Spleen (tissue), 11 donors: ENCODE data around the gene TTC9. TPM values are rescaled to one million over a fixed set of nuclear protein-coding genes. Genes with fewer than 3 reads are reported as not detected.
A peak's percentile ranks its signal among the peaks of the same experiment; 100 is the strongest.

ENCODE experiments used
- DNase-seq: peaks from one replicate; pipeline ENCODE4 v3.0.0-alpha.2; 2020
- H3K27ac ChIP-seq, 8 donors: fragments of 200-600 bp; sonication (generic) in 7 of 8; 1 replicate in 4 of 8; 2 replicates in 4 of 8; pipeline versions ENCODE4 v1.5.0 to v1.8.0; 2016 to 2021; ENCODE audit warnings: inconsistent platforms in 4 of 8, mild to moderate bottlenecking in 4 of 8, moderate library complexity in 1 of 8
- H3K27me3 ChIP-seq, 7 donors: fragments of 200-600 bp; sonication (generic) in 6 of 7; replicated peaks in 1 of 7; 1 replicate in 4 of 7; 2 replicates in 3 of 7; pipeline versions ENCODE4 v1.5.0 to v1.8.0; 2016 to 2021; ENCODE audit warnings: inconsistent platforms in 3 of 7, mild to moderate bottlenecking in 1 of 7
- H3K36me3 ChIP-seq, 6 donors: fragments of 200-600 bp; sonication (generic) in 5 of 6; 1 replicate in 4 of 6; 2 replicates in 2 of 6; pipeline versions ENCODE4 v1.5.0 to v1.8.0; 2016 to 2021; ENCODE audit warnings: inconsistent platforms in 2 of 6
- H3K4me1 ChIP-seq, 6 donors: fragments of 200-600 bp; sonication (generic) in 5 of 6; 1 replicate in 3 of 6; 2 replicates in 3 of 6; pipeline versions ENCODE4 v1.5.0 to v1.8.0; 2016 to 2021; ENCODE audit warnings: inconsistent platforms in 3 of 6
- H3K4me3 ChIP-seq, 8 donors: fragments of 200-600 bp; sonication (generic) in 7 of 8; 1 replicate in 4 of 8; 2 replicates in 4 of 8; pipeline versions ENCODE4 v1.5.0 to v1.8.0; 2016 to 2021; ENCODE audit warnings: inconsistent platforms in 4 of 8, mild to moderate bottlenecking in 4 of 8, moderate library complexity in 2 of 8
- H3K9me3 ChIP-seq, 8 donors: fragments of 200-600 bp; sonication (generic) in 7 of 8; 1 replicate in 4 of 8; 2 replicates in 4 of 8; pipeline versions ENCODE4 v1.5.0 to v1.8.0; 2016 to 2021; ENCODE audit warnings: inconsistent platforms in 4 of 8
- CTCF ChIP-seq, 11 experiments: fragments of 200-600 bp in 7 of 11; fragments of 450-650 bp in 4 of 11; sonication (generic) in 4 of 11; IDR thresholded peaks in 8 of 11; conservative IDR thresholded peaks in 3 of 11; 1 replicate in 7 of 11; 2 replicates in 4 of 11; pipeline versions ENCODE4 v1.4.0 to v1.8.0; 2016 to 2021; ENCODE audit warnings: antibody characterized with exemption in 11 of 11, inconsistent platforms in 4 of 11, mild to moderate bottlenecking in 1 of 11
- POLR2A ChIP-seq, 3 donors: fragments of 450-650 bp; IDR thresholded peaks; one replicate each; pipeline ENCODE4 v1.5.1; 2017; ENCODE audit warnings: antibody characterized with exemption in 3 of 3, mild to moderate bottlenecking in 1 of 3
- POLR2AphosphoS5 ChIP-seq, 3 donors: sonication (generic); formaldehyde crosslinking; IDR thresholded peaks; one replicate each; pipeline ENCODE4 v1.5.1; 2017; ENCODE audit warnings: antibody characterized with exemption in 3 of 3
- WGBS, 5 donors: extraction: QIAGEN DNeasy Blood & Tissue Kit in 3 of 5; methylation state at CpG; one replicate each; pipeline versions ENCODE4 v1.1.5 to v1.1.7; 2013 to 2018; 5-methylcytosine and 5-hydroxymethylcytosine counted together
- intact Hi-C: fragments of 100-400 bp; cut with DNase I; formaldehyde crosslinking; loops from one replicate; pipeline ENCODE4 v1.15.0; 2023; ENCODE audit warnings: low total_unique reads
- polyA plus RNA-seq, 3 donors: library from polyadenylated mRNA; stranded (reverse); fragments of 200-250 nt; gene quantifications; one replicate each; pipeline ENCODE4 v1.2.1, GENCODE V29; 2013
- total RNA-seq, 7 donors: library from RNA; depleted of rRNA in 3 of 7; stranded (reverse); fragments of >200 nt in 3 of 7; fragmentation: NEBNext Ultra II Directional in 4 of 7; extraction: Animal tissue kit (Norgen Biotek cat#: 25700) in 4 of 7; gene quantifications; one replicate each; pipeline versions ENCODE4 v1.1.0 to v1.2.1, GENCODE V29; 2016 to 2021
- donor health status: healthy with polysubstance abuse.
- donor health status: DM: no; HTN: no; CAD: no; lungs with moderate emphysema.
- donor health status: DM: no; HTN: no; CAD: no.
- donor health status: Bipolar disorder and iron deficiency.
- donor health status: healthy.
- donor health status: DM: no; HTN: no; CAD: no.
- donor health status: DM: yes; HTN: yes; CAD: no.

The TTC9 gene
- total and polyA plus RNA-seq, 10 donors = 4.6 to 13.2 (median 8.6) TPM

GRCh38 chr14:70642303-70643235, 853 bp downstream of the TTC9 start:
- Histone ChIP-seq H3K27ac (peak overlapping the region; percentile 72 to 96 (median 90)), H3K27me3 (peaks cover 0 to 37% (median 0%) of the 10 kb centered on the region in 7 donors), H3K4me3 (peak overlapping the region; percentile 59 to 94 (median 75)), H3K36me3 (no peaks in the 10 kb centered on the region), H3K4me1 (peaks cover 10 to 78% (median 56%) of the 10 kb centered on the region in 6 donors), H3K9me3 (no peaks in the 10 kb centered on the region)
- intact Hi-C loops = no loop called here
- DNase-seq = peak; percentile 91
- TF ChIP-seq CTCF (IDR thresholded peaks at IDR 0.05 in 8 of 11, conservative IDR thresholded peaks at IDR 0.05 in 3 of 11) = no peak
- peak; percentile 70 to 82 (median 75) for TF ChIP-seq POLR2AphosphoS5 (IDR thresholded peaks at IDR 0.05)
- peak in 1 of 3 donors; percentile 18 for TF ChIP-seq POLR2A (IDR thresholded peaks at IDR 0.05)
- WGBS, 5 donors = 1 to 4% (median 2%) methylated on average over 22 to 51 of the region's 51 CpGs

GRCh38 chr14:70643967-70644366, 2.3 kb downstream of the TTC9 start:
- no peaks in the 10 kb centered on the region for H3K9me3 ChIP-seq
- peaks cover 10 to 87% (median 67%) of the 10 kb centered on the region in 6 donors for H3K4me1 ChIP-seq
- no peak for DNase-seq
- H3K27me3 ChIP-seq = peaks cover 0 to 37% (median 0%) of the 10 kb centered on the region in 7 donors
- TF ChIP-seq POLR2A (IDR thresholded peaks at IDR 0.05) = no peak
- no peak for TF ChIP-seq POLR2AphosphoS5 (IDR thresholded peaks at IDR 0.05)
- TF ChIP-seq CTCF (IDR thresholded peaks at IDR 0.05 in 8 of 11, conservative IDR thresholded peaks at IDR 0.05 in 3 of 11) = no peak
- H3K27ac ChIP-seq = peak overlapping the region; percentile 62 to 96 (median 90)
- H3K4me3 ChIP-seq = peak overlapping the region in 6 of 8 donors; percentile 59 to 94 (median 75)
- intact Hi-C loops = no loop called here
- 67 to 83% (median 69%) methylated on average over 5 of the region's 5 CpGs for WGBS, 5 donors
- H3K36me3 ChIP-seq = no peaks in the 10 kb centered on the region

- Histone ChIP-seq H3K27me3 (peaks cover 0 to 29% (median 0%) of the 10 kb centered on the region in 7 donors), H3K4me3 (no peak overlapping the region), H3K36me3 (peaks cover 0 to 9% (median 0%) of the 10 kb centered on the region in 6 donors), H3K4me1 (peaks cover 10 to 77% (median 57%) of the 10 kb centered on the region in 6 donors), H3K27ac (peak overlapping the region in 2 of 8 donors; percentile 5 to 96), H3K9me3 (no peaks in the 10 kb centered on the region)
- intact Hi-C loops = no loop called here
- DNase-seq = no peak
- TF ChIP-seq POLR2AphosphoS5 (IDR thresholded peaks at IDR 0.05) (no peak), POLR2A (IDR thresholded peaks at IDR 0.05) (no peak), CTCF (IDR thresholded peaks at IDR 0.05 in 8 of 11, conservative IDR thresholded peaks at IDR 0.05 in 3 of 11) (no peak)
- 81 to 97% (median 91%) methylated on average over 6 of the region's 6 CpGs for WGBS, 5 donors
These were observed 4.2 kb downstream of the TTC9 start for GRCh38 chr14:70645892-70646291.

GRCh38 chr14:70646705-70647104, 5.0 kb downstream of the TTC9 start:
- peaks cover 0 to 22% (median 0%) of the 10 kb centered on the region in 7 donors for H3K27me3 ChIP-seq
- 69 to 81% (median 74%) methylated on average over 2 of the region's 2 CpGs for WGBS, 5 donors
- no peaks in the 10 kb centered on the region for H3K9me3 ChIP-seq
- intact Hi-C loops = no loop called here
- TF ChIP-seq POLR2A (IDR thresholded peaks at IDR 0.05) (no peak), CTCF (IDR thresholded peaks at IDR 0.05 in 8 of 11, conservative IDR thresholded peaks at IDR 0.05 in 3 of 11) (no peak), POLR2AphosphoS5 (IDR thresholded peaks at IDR 0.05) (no peak)
- peak overlapping the region in 3 of 8 donors; percentile 16 to 96 (median 18) for H3K27ac ChIP-seq
- no peak overlapping the region for H3K4me3 ChIP-seq
- H3K4me1 ChIP-seq = peaks cover 10 to 78% (median 53%) of the 10 kb centered on the region in 6 donors
- H3K36me3 ChIP-seq = peaks cover 0 to 16% (median 0%) of the 10 kb centered on the region in 6 donors
- no peak for DNase-seq
